GM19025 (cell line): Measurements from ENCODE around the gene ALDH4A1.
"Not testable (repeated sequence)": the region's sequence is repeated elsewhere in the genome, so short reads cannot be mapped to it uniquely, and the experiment has no call there.

Experiments used
- ATAC-seq: cut with Tn5 transposase; IDR thresholded peaks from one replicate; pipeline ENCODE4 v1.9.1; 2021; ENCODE audit warnings: mild to moderate bottlenecking, low read depth, moderate library complexity; ENCODE audit not compliant: unreplicated experiment

ALDH4A1 gene

DNA sequence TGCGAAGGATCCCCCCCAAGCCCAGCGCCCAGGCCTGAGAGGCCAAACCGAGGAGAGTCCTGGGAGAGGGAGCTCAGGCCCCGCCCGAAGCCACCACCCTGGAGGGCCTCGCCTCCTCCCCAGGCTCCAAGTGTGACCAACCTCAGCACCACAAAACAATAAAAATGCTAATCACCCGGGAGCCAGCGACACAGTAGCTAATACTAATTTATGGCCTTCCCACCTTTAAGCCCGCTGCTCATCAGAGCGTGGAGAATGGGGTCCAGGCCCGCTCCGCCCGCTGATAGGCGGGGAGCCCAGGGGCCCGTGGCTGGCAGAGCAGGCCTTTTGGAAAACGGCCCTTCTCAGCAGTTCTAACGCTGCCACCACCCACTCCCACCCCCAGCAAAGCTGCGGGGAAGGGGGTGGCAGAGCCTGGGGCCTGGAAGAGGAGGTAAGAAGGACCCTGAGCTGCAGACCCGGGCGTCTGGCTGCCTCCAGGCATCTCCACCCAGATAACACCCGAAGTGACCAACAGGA, 22.5 kb downstream of the ALDH4A1 start:
- ATAC-seq: no peak

DNA sequence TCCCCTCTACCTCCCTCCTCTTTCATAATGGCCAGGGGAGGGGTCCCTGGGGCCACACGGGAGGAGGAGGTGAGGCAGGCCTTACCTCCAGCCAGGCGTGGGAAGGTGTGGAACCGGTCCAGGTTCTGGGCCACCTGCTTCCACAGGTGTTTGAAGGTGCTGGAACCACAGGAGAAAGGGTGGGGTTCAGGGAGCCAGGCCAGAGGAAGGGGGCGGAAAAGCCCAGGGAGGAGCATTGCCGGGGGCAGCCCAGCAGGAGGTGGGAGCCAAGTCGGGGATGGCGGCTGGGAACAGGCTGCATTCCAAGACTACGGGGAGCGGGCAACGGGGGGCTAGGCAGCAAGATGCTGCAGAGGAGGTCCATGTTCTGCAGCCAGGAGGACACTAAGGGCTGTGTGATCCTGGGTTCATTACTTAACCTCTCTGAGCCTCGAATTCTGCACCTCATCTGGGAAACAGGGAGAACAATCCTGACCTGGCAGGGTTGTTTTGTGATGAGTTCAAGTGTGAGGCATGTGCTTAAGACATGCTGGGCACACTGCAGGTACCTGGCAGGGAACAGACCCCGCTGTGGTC, 23.1 kb downstream of the ALDH4A1 start:
- no peak for ATAC-seq

DNA sequence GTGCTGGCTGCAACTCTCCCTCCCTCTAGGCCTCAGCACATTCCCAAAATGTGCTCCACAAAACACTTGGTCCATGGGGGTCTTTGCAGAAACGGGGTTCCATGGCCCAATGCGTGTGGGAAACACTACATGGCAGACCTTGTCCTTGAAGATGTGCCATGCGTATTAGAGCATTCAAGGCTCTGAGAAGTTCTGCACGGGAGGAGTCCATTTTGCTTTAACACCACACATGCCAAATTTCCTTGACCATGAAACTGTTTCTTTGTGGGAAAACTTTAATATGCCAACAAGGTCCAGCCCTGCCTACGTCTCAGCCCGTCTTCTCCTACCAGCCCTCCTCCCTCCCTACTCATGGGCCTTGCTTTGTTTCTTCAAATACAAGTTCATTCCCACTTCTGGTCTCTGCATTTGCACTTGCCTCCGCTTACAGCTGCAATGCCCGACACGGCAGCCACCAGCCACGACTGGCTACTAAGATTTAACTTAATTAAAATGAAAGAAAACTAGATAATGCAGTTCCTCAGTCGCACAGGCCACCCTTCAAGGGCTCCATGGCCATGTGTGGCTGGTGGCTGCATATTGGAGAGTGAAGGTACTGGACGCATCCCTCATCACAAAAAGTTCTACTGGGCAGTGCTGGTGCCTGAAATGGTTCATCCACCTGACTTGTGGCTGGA, 23.7 kb downstream of the ALDH4A1 start:
- no peak for ATAC-seq

DNA sequence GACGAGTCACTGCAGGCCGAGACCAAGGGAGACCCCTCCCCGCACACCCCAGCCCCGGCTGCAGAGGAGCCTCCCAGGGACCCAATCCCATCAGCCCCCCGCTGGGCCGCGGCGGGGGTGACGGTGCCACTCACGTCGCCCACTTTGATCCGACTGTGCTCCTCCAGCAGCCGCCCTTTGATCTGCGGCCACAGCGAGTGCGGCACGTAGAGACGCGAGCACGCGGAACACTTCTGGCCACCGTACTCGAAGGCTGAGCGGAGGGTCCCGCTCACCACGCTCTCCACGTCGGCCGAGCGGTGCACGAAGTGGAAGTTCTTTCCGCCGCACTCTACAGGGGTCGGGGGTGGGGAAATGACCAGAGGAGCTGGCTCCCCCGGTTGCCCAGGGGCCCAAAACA, 25.1 kb downstream of the ALDH4A1 start:
- ATAC-seq: no peak

DNA sequence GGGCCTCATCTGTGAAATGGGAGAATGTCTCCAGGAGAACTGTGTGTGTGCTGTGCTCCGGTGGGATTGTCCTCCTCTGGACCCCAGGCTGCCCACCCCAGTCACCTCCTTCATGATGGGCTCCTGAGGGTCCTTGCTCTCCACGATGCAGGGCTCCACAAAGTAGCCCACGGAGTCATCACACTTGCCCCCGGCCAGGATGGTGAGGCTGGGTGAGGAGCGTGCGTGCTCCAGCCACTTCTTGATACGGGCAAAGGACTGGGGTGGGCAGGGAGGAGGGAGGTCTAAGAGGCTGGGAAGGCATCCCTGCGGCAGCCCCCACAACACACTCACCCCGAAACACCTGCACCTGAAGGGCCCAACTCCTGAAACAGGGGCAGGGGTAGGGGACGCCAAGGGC, 26.1 kb downstream of the ALDH4A1 start:
- no peak for ATAC-seq

DNA sequence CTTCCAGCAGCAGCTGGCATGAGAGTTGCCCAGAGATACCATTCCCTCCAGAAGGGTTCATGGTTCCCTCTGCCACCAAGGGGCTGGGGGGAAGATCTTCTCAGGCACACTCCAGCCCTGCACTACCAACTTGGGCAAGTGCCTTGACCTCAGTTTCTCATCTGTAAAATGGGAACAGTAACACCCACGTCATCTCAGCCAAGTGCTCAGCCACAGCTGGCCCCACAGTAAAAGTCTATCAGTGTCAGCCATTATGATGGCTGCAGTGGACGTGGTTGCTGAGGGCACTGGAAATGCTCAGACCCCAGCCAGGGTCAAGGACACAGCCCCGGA, 26.6 kb downstream of the ALDH4A1 start:
- ATAC-seq: no peak

DNA sequence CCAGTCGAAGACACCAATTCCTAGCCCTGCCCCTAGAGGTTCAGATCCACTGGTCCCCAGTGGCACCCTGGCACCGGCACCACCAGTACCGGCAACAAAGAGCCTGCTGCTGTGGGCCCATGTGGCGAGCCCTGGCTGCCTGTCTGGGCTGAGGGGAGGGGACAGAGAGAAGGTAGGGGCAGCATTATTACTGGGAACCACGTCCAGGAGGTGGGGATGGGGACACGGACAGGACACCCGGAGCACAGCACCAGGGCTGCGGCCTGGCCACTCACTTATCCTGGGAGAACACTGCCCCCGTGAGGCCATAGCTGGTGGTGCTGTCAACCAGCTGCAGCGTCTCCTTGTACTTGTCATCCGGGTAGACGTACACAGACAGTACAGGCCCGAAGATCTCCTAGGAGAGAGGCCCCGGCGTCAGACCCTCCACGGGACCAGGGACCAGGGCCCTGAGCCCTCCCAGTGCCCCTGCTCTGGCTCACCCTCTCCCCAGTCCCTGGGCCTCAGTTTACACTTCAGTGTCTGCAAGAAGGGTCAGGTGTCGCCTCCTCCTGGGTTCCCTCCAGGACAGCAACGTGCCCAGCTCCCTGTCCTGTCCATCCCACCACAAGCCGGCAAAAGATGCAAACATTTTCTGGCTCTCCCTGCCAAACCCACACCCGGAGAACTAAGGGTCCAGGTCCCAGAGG, 27.1 kb downstream of the ALDH4A1 start:
- ATAC-seq: no peak

DNA sequence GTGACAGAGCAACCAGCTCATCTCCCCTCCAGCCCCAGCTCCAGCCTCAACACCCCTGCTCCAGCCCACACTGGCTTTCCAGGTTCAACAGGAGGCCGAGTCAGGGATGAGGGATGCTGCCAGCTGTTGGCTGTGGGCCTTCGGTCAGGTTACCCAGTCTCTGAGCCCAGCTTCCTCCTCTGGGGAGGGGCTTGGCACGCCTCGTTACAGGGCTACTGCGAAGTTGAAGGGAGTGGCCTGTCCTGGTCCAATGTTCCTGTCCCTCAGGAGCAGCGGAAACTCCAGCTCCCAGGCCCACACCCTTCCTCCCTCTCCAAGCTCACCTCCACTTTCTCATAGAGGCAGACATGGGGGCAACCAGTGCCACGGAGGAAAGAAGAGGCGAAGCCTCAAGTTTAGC, 27.8 kb downstream of the ALDH4A1 start:
- ATAC-seq: no peak

DNA sequence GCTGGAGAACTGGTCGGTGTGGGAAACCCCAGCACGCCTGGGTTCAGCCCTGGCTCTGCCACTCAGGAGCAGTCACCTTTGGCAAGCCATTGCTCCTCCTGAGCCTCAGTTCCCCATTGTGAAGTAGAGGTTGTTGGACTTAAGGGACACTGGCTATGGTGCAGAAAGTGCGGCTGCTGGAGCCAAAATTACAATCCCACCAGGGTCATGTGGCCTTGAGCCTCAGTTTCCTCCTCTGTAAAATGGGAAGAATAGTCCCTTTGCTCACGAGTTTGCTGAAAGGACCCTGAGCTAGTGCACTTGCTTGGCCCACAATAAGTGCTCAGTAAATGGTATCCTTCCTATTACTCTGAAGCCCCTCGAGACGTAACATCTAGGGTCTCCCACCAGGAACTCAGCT, 28.3 kb downstream of the ALDH4A1 start:
- no peak for ATAC-seq

DNA sequence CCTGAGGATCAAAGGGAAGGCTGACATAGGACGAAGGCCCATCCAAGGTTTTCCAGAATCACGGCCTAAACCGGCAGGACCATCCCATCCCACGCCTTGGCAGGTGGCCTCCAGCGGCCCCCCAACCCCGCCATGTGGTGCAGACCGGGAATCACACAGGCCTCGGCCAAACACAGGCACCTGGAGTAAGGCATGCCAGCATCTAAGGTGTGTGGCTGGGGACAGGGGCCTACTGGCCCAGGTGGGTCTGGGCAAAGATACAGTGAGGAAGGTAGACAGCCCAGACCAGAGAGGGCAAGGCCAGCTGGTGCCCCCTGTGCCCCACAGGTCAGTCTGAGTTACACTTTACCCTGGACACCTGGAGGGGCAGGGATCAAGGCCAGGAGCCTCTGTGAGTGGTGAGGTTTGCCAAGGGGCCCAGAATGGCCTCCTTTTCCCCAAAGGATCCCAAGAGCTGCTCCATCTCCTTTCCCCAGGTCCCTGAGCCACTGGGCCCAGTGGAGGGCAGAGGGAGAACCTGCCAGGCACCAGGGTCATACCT, 30.2 kb downstream of the ALDH4A1 start:
- no peak for ATAC-seq

DNA sequence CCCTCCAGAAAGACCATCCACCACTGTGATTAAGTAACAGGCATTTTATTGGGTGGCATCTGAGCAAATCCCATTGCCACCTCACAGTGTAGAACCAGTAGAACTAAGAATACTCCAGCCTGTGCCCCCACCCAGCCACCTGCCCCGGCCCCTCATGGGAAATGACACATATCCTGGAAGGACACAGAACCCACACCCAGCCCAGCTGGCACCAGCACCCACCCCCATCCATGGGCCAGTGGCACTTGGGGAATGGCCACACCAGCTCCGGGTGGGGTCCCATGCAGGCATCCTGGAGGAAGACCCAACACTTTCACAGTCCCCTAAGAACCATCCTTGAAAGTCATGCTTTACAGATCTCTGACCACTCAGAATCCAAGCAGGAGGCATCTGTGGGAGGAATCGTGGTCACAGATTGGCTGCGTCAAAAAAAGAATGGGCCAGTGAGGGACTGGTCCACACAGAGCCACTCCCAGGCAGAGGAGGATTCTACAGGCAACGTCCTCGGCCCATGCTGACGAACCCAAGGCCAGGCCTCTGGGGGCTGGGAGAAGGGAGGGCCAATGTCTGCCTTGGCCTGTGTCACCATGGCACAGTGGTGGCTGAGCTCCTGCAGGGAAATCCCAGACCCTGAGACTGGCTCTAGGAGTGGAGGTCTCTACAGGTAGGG, 30.8 kb downstream of the ALDH4A1 start:
- no peak for ATAC-seq

DNA sequence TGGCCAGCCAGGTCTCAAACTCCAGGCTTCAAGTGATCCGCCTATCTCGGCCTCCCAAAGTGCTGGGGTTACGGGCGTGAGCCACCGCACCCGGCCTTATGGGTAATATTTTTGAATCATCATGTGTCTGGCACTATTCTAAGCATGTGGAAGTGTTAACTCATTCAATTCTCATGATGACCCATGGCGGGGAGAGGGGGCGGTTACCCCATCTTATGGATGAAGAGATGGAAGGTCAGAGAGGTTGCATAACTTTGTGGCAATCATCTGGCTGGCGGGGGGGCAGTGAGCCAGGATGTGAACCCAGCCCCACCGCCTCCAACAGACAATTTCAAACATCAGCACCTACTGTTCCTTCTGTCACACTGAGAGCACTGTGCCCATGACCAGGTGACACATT, 31.4 kb downstream of the ALDH4A1 start:
- no peak for ATAC-seq

DNA sequence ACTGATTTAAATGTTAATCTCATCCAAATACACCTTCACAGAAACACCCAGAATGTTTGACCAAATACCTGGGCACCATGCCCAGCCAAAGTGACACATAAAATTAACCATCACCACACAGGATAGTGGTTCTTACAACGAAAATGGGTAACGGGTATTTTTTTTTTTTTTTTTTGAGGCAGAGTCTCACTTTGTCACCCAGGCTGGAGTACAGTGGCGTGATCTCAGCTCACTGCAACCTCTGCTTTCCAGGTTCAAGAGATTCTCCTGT, 31.8 kb downstream of the ALDH4A1 start:
- ATAC-seq: not testable (repeated sequence)

DNA sequence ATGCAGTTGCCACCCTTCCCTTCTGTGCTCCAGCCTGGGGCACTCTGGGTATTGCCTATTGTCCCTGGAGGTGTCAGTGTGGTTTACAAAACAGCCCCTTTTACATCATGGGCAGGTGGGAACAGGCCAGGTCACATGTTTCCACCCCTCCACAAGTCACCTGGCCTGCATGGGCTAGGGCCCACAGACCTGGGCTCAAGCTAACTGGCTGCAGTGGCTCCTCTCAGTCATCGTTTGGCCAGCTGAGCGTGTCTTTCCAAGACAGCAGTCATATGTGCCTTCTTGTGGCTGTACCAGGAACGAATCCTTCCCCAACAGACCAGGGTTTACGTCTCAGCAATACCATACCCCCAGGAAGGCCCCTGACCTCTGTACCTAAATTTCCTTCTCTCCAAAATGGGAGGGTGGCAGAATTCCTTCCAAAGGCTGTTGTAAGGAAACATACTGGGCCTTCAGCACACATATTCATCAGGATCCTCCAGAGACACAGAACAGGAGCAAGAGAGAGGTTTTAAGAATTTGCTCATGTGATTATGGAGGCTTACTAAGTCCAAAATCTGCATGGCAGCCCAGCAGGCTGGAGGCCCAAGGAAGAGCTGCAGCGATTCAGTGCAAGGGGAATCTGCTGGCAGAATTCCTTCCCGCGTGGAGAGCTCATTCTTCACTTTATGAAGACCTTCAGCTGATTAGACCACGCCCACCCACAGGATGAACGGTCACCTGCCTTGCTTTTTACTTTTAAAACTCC, 32.3 kb downstream of the ALDH4A1 start:
- ATAC-seq: no peak

DNA sequence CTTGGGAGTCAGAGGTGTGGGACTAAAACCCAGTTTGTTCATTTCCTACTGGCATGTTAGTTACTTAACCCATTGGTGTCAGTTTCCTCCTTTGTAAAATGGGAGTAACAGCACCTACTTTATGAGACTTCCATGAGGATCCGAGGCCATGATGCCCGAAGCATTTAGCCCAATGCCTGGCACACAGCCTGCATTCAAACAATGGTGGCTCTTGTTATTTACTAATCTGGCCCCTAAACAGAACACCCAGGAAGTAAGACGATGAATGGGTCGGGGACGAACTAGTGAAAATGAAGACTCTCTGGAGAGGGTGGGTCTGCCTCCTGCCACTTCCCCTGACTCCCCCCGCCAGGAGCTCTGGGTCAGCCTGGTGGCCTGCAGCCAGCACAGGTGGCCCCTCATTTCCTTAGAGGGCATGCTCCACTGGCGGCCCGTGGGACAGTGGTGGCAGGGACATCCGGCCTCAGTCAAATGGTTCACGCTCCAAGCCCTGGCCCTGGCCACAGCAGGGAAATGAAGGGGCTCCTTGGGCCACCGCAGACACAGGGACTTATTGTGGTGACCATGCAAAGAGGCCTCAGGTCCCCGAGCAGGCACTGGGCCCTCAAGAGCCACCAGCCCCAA, 33.4 kb downstream of the ALDH4A1 start:
- no peak for ATAC-seq

DNA sequence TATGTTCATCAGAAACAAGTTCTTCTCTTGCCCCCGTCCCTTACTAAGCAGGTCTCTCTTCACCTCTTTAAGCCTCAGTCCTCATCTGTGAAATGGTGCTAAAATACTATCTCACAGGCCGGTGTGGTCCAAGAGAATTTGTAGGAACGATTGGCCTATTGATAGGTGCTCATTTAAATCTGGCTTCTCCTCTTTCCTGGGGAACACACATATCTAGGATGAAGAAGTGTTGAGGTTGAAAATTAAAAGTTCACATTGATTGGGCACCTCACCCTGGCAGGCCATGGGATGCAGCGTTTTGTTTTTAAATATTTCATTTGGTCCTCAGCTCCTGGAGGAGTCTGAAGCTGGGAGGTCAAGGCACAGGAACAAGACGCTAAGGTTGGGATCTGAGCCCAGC, 34.0 kb downstream of the ALDH4A1 start:
- ATAC-seq: no peak

DNA sequence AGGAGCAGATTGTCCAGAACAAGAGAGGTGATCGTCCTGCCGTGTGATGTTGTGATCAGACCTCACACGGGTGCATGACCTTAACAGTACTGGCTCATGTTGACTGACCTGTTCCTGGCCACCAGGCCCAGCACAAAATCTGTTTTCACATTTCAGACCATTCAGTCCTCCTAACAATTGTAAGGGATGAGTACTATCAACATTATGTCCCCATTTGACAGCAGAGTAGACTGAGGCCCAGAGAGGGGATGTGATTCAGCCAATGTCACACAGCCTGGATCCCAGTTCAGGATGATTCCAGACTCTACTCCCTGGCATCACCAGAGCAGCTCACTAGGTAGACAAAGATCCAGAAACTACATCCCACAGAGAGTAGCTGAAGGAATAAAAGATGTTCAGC, 35.5 kb downstream of the ALDH4A1 start:
- no peak for ATAC-seq

DNA sequence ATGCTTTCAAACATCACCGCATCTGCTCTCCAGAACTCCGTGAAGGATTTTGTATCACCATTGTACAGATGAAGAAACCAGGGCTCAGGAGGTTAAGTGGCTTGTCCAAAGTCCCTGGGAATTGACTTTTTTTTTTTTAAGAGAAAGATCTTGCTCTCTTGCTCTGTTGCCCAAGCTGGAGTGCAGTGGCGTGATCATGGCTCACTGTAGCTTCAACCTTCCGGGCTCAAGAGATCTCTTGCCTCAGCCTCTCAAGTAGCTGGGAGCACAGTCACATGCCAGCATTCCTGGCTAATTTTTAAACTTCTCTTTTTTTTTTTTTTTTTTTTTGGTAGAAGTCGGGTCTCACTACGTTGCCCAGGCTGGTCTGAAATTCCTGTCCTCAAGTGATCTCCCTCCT, 36.0 kb downstream of the ALDH4A1 start:
- no peak for ATAC-seq

DNA sequence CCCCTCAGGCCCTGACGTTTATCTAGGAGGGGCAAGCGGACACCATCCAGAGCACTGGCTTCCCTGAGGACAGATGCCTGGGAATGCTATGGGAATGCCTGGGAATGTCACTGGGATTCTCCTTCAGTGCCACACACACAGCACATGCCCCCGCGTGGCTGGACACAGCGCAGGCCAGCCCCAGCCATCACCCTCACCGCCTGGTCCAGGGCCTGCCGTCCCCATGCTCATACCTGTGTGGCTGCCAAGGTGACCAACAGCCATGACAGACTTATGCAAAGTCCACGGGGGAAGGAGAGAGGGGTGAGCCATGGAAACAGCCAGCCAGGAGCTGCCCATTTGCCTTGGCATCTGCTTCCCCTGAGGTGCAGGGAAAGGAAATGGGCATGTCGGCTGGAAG, 37.2 kb downstream of the ALDH4A1 start:
- no peak for ATAC-seq

DNA sequence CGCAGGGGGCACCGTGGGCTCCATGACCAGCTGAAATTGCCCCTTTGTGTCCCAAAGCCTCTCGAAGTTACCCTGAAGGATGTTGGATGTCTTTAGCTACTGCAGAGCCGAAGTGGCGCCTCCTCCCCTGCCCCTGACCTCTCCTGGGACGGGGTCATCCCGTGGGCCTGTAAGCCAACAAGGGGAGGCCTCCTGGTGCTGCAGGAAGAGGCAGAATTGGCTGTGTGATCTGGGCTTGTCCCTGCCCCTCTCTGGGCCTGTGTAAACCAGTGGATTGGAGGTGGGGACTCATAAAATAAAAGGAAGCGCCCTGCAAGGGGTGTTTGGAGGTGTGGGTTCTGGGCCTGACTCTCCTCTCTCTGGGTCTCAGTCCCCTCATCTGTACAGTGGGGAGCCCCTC, 40.8 kb downstream of the ALDH4A1 start:
- ATAC-seq: no peak
